Measurements from ENCODE around the gene FOCAD. TPM values are rescaled to one million over a fixed set of nuclear protein-coding genes. Genes with fewer than 3 reads are reported as not detected.

The FOCAD gene
- total RNA-seq, 4 donors from 2014 or later: 15.7 to 39.9 (median 25.4) TPM

- 45 to 58% methylated on average over 5 of the region's 5 CpGs for WGBS, 2 donors
- no peaks in the 10 kb centered on the region for H3K36me3 ChIP-seq
- DNase-seq (ENCODE audit: low spot score in 2 of 2): no peak
- no peaks in the 10 kb centered on the region for H3K9me3 ChIP-seq
- H3K27me3 ChIP-seq: no peaks in the 10 kb centered on the region
- no peak for TF ChIP-seq EP300 (IDR thresholded peaks at IDR 0.05)
- no peak for TF ChIP-seq POLR2A (IDR thresholded peaks at IDR 0.05)
- no peak for TF ChIP-seq CTCF (IDR thresholded peaks at IDR 0.05)
- H3K27ac ChIP-seq: no peak overlapping the region
- H3K4me1 ChIP-seq: peaks cover 0 to 3% (median 0%) of the 10 kb centered on the region in 4 donors
- no peak overlapping the region for H3K4me3 ChIP-seq
Measured at GRCh38 chr9:21015129-21015815, 331.2 kb downstream of the FOCAD start.

- no peaks in the 10 kb centered on the region for H3K36me3 ChIP-seq
- TF ChIP-seq POLR2A (IDR thresholded peaks at IDR 0.05): no peak
- no peak for TF ChIP-seq EP300 (IDR thresholded peaks at IDR 0.05)
- no peak for TF ChIP-seq CTCF (IDR thresholded peaks at IDR 0.05)
- H3K4me1 ChIP-seq: peaks cover 0 to 3% (median 0%) of the 10 kb centered on the region in 4 donors
- no peak for DNase-seq (ENCODE audit: low spot score in 2 of 2)
- H3K27ac ChIP-seq: no peak overlapping the region
- H3K9me3 ChIP-seq: no peaks in the 10 kb centered on the region
- H3K4me3 ChIP-seq: no peak overlapping the region
- no peaks in the 10 kb centered on the region for H3K27me3 ChIP-seq
Measured at GRCh38 chr9:21015995-21016394, 331.9 kb downstream of the FOCAD start.

GRCh38 chr9:21016701-21017491 is 332.8 kb downstream of the FOCAD start:
- peaks cover 0 to 1% (median 0%) of the 10 kb centered on the region in 4 donors for H3K9me3 ChIP-seq
- 76 to 83% methylated on average over 2 of the region's 2 CpGs for WGBS, 2 donors
- no peak for DNase-seq (ENCODE audit: low spot score in 2 of 2)
- H3K27ac ChIP-seq: no peak overlapping the region
- TF ChIP-seq EP300 (IDR thresholded peaks at IDR 0.05) (no peak), POLR2A (IDR thresholded peaks at IDR 0.05) (no peak), CTCF (IDR thresholded peaks at IDR 0.05) (no peak)
- no peak overlapping the region for H3K4me3 ChIP-seq
- H3K4me1 ChIP-seq: peaks cover 0 to 3% (median 0%) of the 10 kb centered on the region in 4 donors
- no peaks in the 10 kb centered on the region for H3K27me3 ChIP-seq
- H3K36me3 ChIP-seq: no peaks in the 10 kb centered on the region

- no peak for TF ChIP-seq CTCF (IDR thresholded peaks at IDR 0.05)
- no peak for TF ChIP-seq POLR2A (IDR thresholded peaks at IDR 0.05)
- no peak for TF ChIP-seq EP300 (IDR thresholded peaks at IDR 0.05)
- H3K36me3 ChIP-seq: no peaks in the 10 kb centered on the region
- H3K4me1 ChIP-seq: peaks cover 0 to 3% (median 0%) of the 10 kb centered on the region in 4 donors
- no peak overlapping the region for H3K4me3 ChIP-seq
- DNase-seq (ENCODE audit: low spot score in 2 of 2): no peak
- whole genome bisulfite sequencing, 2 donors: 75 to 81% methylated on average over 2 of the region's 2 CpGs
- H3K27me3 ChIP-seq: no peaks in the 10 kb centered on the region
- H3K27ac ChIP-seq: no peak overlapping the region
- peaks cover 0 to 4% (median 0%) of the 10 kb centered on the region in 4 donors for H3K9me3 ChIP-seq
Measured at GRCh38 chr9:21018177-21018576, 334.1 kb downstream of the FOCAD start.

- Histone ChIP-seq H3K27me3 (no peaks in the 10 kb centered on the region), H3K4me3 (no peak overlapping the region), H3K4me1 (no peaks in the 10 kb centered on the region), H3K36me3 (no peaks in the 10 kb centered on the region), H3K27ac (no peak overlapping the region), H3K9me3 (peaks cover 0 to 4% (median 0%) of the 10 kb centered on the region in 4 donors)
- no peak for TF ChIP-seq POLR2A (IDR thresholded peaks at IDR 0.05)
- no peak for TF ChIP-seq CTCF (IDR thresholded peaks at IDR 0.05)
- TF ChIP-seq EP300 (IDR thresholded peaks at IDR 0.05): no peak
- DNase-seq (ENCODE audit: low spot score in 2 of 2): no peak
- whole genome bisulfite sequencing, 2 donors: 86 to 95% methylated on average over 2 of the region's 2 CpGs
Measured at GRCh38 chr9:21023861-21024260, 339.8 kb downstream of the FOCAD start.
